Measurements from ENCODE around the gene SON. TPM values are rescaled to one million over a fixed set of nuclear protein-coding genes. Genes with fewer than 3 reads are reported as not detected.
"Not testable (repeated sequence)": the region's sequence is repeated elsewhere in the genome, so short reads cannot be mapped to it uniquely, and the experiment has no call there.

SON gene
- total RNA-seq, 2 donors from 2014 or later, result 152 to 189 TPM

- intact Hi-C loops (cut with DNase I), result no loop called here
- ATAC-seq (no peak), DNase-seq (no peak)
Observed at GRCh38 chr21:33622253-33622652, 79.4 kb downstream of the SON start.

GRCh38 chr21:33626151-33626550 lies 83.3 kb downstream of the SON start:
- ATAC-seq, result not testable (repeated sequence)

More at GRCh38 chr21:33626151-33626550, 83.3 kb downstream of the SON start:
- DNase-seq; intact Hi-C loops (cut with DNase I): not testable (repeated sequence)

Other genes with a start within 250 kb of the SON start
- 10 to 100 TPM; 30.7 to 33.1 TPM for gene IFNAR1, start 218.1 kb upstream of the SON start, total RNA-seq
- 10 to 100 TPM; 47.3 TPM for gene IFNGR2, start 139.6 kb upstream of the SON start, total RNA-seq
- gene TMEM50B, start 63.1 kb upstream of the SON start, total RNA-seq, result 10 to 100 TPM; 33.1 to 39.7 TPM
- gene DNAJC28, start 51.3 kb upstream of the SON start, total RNA-seq, result 1 to 10 TPM; 5.4 to 5.5 TPM
- 10 to 100 TPM; 30.6 to 48.8 TPM for gene GART, start 921 bp upstream of the SON start, total RNA-seq
- 1 to 10 TPM; 4.9 to 5.7 TPM for gene DONSON, start 45.6 kb downstream of the SON start, total RNA-seq
- gene CRYZL1, start 98.7 kb downstream of the SON start, total RNA-seq, result 10 to 100 TPM; 21.6 to 30.6 TPM
- gene ITSN1, start 99.5 kb downstream of the SON start, total RNA-seq, result 10 to 100 TPM; 59.2 to 75.3 TPM

Measured in left cardiac atrium (tissue), 4 donors.